A549 (cell line): Measurements from ENCODE around the gene PCBP4. TPM values are rescaled to one million over a fixed set of nuclear protein-coding genes. Genes with fewer than 3 reads are reported as not detected.

Experiments
- ATAC-seq, 2 experiments: fragments of 200-7000 bp in 1 of 2; fragments of >200 bp in 1 of 2; cut with Nextera tagmentation in 1 of 2; cut with Tn5 transposase in 1 of 2; 3 replicates each; pipeline versions ENCODE4 v1.8.0 to v1.9.1; 2018 to 2020; ENCODE audit warnings: mild to moderate bottlenecking in 1 of 2, moderate library complexity in 1 of 2
- CTCF ChIA-PET: fragments of 300-600 bp; sonication (Branson Sonifier 250); formaldehyde crosslinking; extraction: SDS; loops from one replicate; lab custom pipeline; 2021; ENCODE audit warnings: antibody characterized with exemption, inconsistent platforms; lab: Yijun Ruan, JAX
- POLR2A ChIA-PET: fragments of 350-600 bp; formaldehyde crosslinking; extraction: SDS; loops from one replicate; lab custom pipeline; 2021; ENCODE audit warnings: antibody characterized with exemption, inconsistent platforms; lab: Yijun Ruan, JAX
- DNase-seq, 2 experiments: peaks; one replicate each; pipeline versions ENCODE4 v3.0.0 to v3.0.0-alpha.2; 2011 to 2016; ENCODE audit warnings: low read depth in 1 of 2, low spot score in 1 of 2
- FAIRE-seq: peaks from 2 replicates; lab custom pipeline; 2011; peaks lifted over from hg19 to GRCh38; lab: Jason Lieb, UNC
- H3K27ac ChIP-seq, 2 experiments: fragments of >200 bp; sonication (Bioruptor Twin); formaldehyde crosslinking; 3 replicates each; pipeline ENCODE4 v1.5.1; 2016 to 2017
- H3K4me1 ChIP-seq: fragments of >200 bp; sonication (Bioruptor Twin); formaldehyde crosslinking; 3 replicates; pipeline ENCODE4 v1.6.1; 2016
- H3K4me2 ChIP-seq: fragments of >200 bp; sonication (Bioruptor Twin); formaldehyde crosslinking; 3 replicates; pipeline ENCODE4 v1.6.1; 2016
- H3K4me3 ChIP-seq: fragments of >200 bp; sonication (Bioruptor Twin); formaldehyde crosslinking; 3 replicates; pipeline ENCODE4 v1.5.1; 2016
- H3K9me3 ChIP-seq: fragments of >200 bp; sonication (Bioruptor Twin); formaldehyde crosslinking; 3 replicates; pipeline ENCODE4 v1.6.1; 2016
- BCL3 ChIP-seq: fragments of >200 bp; sonication (Bioruptor Twin); formaldehyde crosslinking; IDR thresholded peaks from 3 replicates; pipeline ENCODE4 v1.6.1; 2016
- CBX8 ChIP-seq: fragments of 200-600 bp; sonication (generic); IDR thresholded peaks from 2 replicates; pipeline ENCODE4 v1.6.1; 2016
- HDAC2 ChIP-seq: fragments of 200-600 bp; sonication (generic); IDR thresholded peaks from 2 replicates; pipeline ENCODE4 v1.6.1; 2016
- HES2 ChIP-seq: fragments of >200 bp; sonication (Bioruptor Twin); formaldehyde crosslinking; IDR thresholded peaks from 2 replicates; pipeline ENCODE4 v1.6.1; 2016
- HEYL ChIP-seq: fragments of 250-450 bp; sonication (Bioruptor Pico); IDR thresholded peaks from 2 replicates; pipeline ENCODE4 v1.8.0; 2021; ENCODE audit warnings: mild to moderate bottlenecking, moderate library complexity
- JUN ChIP-seq, 2 experiments: fragments of >200 bp; sonication (Bioruptor Twin); formaldehyde crosslinking; IDR thresholded peaks; 2 replicates in 1 of 2; 3 replicates in 1 of 2; pipeline ENCODE4 v1.6.1; 2016 to 2017
- KDM1A ChIP-seq: fragments of 200-600 bp; sonication (generic); IDR thresholded peaks from 2 replicates; pipeline ENCODE4 v1.6.1; 2016; ENCODE audit warnings: low read depth, mild to moderate bottlenecking
- MAZ ChIP-seq: fragments of 150-350 bp; IDR thresholded peaks from 2 replicates; pipeline ENCODE4 v1.6.1; 2014; ENCODE audit warnings: antibody characterized with exemption, low read depth, low read length, borderline replicate concordance
- NFE2L2 ChIP-seq: fragments of 150-350 bp; conservative IDR thresholded peaks from 2 replicates; pipeline ENCODE4 v1.6.1; 2014; ENCODE audit warnings: low read length
- PHF8 ChIP-seq: fragments of 200-600 bp; sonication (generic); IDR thresholded peaks from 2 replicates; pipeline ENCODE4 v1.6.1; 2016; ENCODE audit warnings: low read depth, mild to moderate bottlenecking, antibody characterized with exemption, moderate library complexity, borderline replicate concordance
- POLR2AphosphoS2 ChIP-seq: conservative IDR thresholded peaks from 2 replicates; pipeline ENCODE4 v1.6.1; 2012; ENCODE audit warnings: low read length, improper control_type of control experiment, inconsistent platforms
- RARB ChIP-seq: fragments of 250-450 bp; sonication (Bioruptor Pico); IDR thresholded peaks from 2 replicates; pipeline ENCODE4 v1.8.0; 2021; ENCODE audit warnings: mild to moderate bottlenecking, moderate library complexity
- RCOR1 ChIP-seq: fragments of 150-350 bp; IDR thresholded peaks from 2 replicates; pipeline ENCODE4 v1.6.1; 2014; ENCODE audit warnings: antibody characterized with exemption, low read length, low read depth
- REST ChIP-seq: fragments of 200-600 bp; sonication (generic); IDR thresholded peaks from 2 replicates; pipeline ENCODE4 v1.6.1; 2016; ENCODE audit warnings: antibody characterized with exemption, mild to moderate bottlenecking, moderate library complexity
- RNF2 ChIP-seq: fragments of 200-600 bp; sonication (generic); IDR thresholded peaks from 2 replicates; pipeline ENCODE4 v1.6.1; 2016; ENCODE audit warnings: low read depth, mild to moderate bottlenecking, antibody characterized with exemption, moderate library complexity, borderline replicate concordance
- TFCP2L1 ChIP-seq: fragments of 250-450 bp; sonication (Bioruptor Pico); IDR thresholded peaks from 2 replicates; pipeline ENCODE4 v1.5.0; 2021; ENCODE audit warnings: mild to moderate bottlenecking
- TP53 ChIP-seq: fragments of 250-450 bp; sonication (Bioruptor Pico); IDR thresholded peaks from 2 replicates; pipeline ENCODE4 v1.5.0; 2021; ENCODE audit warnings: mild to moderate bottlenecking, moderate library complexity
- ZNF302 ChIP-seq: fragments of 250-450 bp; sonication (Bioruptor Pico); IDR thresholded peaks from 2 replicates; pipeline ENCODE4 v1.9.0; 2021; ENCODE audit warnings: inconsistent platforms, mild to moderate bottlenecking, moderate library complexity
- ZSCAN20 ChIP-seq: fragments of 250-450 bp; sonication (Bioruptor Pico); IDR thresholded peaks from 2 replicates; pipeline ENCODE4 v1.8.0; 2022; ENCODE audit warnings: mild to moderate bottlenecking, moderate library complexity
- WGBS: methylation state at CpG from one replicate; pipeline ENCODE4 v1.1.6; 2017; ENCODE audit errors: missing lambda C conversion rate; 5-methylcytosine and 5-hydroxymethylcytosine counted together
- polyA plus RNA-seq, 4 experiments: library from polyadenylated mRNA; depleted of rRNA in 3 of 4; stranded (reverse); fragments of >200 nt; fragmentation: RNase III in 1 of 4; extraction: RNeasy Plus Mini Kit Qiagen cat#74134 plus additional on column Dnase treatment in 1 of 4; gene quantifications; 2 replicates in 3 of 4; 3 replicates in 1 of 4; pipeline ENCODE4 v1.2.3, GENCODE V29; 2011 to 2017

The PCBP4 gene
- polyA plus RNA-seq, 2 of the 4 experiments (the other 2 are of a cell fraction): 8.6 to 10.9 TPM

- H3K4me2 ChIP-seq: no peak overlapping the region
- no peak overlapping the region for H3K27ac ChIP-seq
- H3K4me1 ChIP-seq: peaks cover 8% of the 10 kb centered on the region; the same call in 2 of the 3 replicates
- DNase-seq: no peak
- 97% methylated on average over 6 of the region's 9 CpGs for WGBS
- no peak overlapping the region for H3K4me3 ChIP-seq
- no peak for FAIRE-seq
- TF ChIP-seq CBX8 (no peak), KDM1A (no peak), HES2 (no peak), RNF2 (no peak), BCL3 (no peak), MAZ (no peak), ZSCAN20 (no peak), TFCP2L1 (CRISPR knock-in tag) (no peak), RARB (CRISPR knock-in tag) (no peak)
- POLR2A ChIA-PET: no interaction called here
- ATAC-seq: no peak
- CTCF ChIA-PET: interaction anchor here (0.5 to 2.0 kb wide), 4 partner anchors 37 to 780 kb away, joined by 3 to 9 read pairs (median 3); partner anchors contain the start of genes ABHD14A and ABHD14B
- no peaks in the 10 kb centered on the region for H3K9me3 ChIP-seq
Measured at GRCh38 chr3:51937014-51937413, 30.2 kb downstream of the PCBP4 start.

- 93% methylated on average over 16 of the region's 25 CpGs for WGBS
- no peak for ATAC-seq
- Histone ChIP-seq H3K4me3 (no peak overlapping the region), H3K4me1 (peaks cover 8% of the 10 kb centered on the region; the same call in 2 of the 3 replicates), H3K9me3 (no peaks in the 10 kb centered on the region), H3K4me2 (no peak overlapping the region), H3K27ac (no peak overlapping the region)
- no peak for FAIRE-seq
- POLR2A ChIA-PET: no interaction called here
- no peak for TF ChIP-seq RCOR1
- CTCF ChIA-PET: interaction anchor here (0.5 to 0.6 kb wide), 2 partner anchors 37 to 779 kb away, joined by 3 to 4 read pairs; no protein-coding TSS in a partner anchor
- no peak for DNase-seq
Measured at GRCh38 chr3:51935886-51936755, 31.1 kb downstream of the PCBP4 start.

- POLR2A ChIA-PET: no interaction called here
- whole genome bisulfite sequencing: 92% methylated on average over 28 of the region's 28 CpGs
Measured at GRCh38 chr3:51934991-51935885, 32.0 kb downstream of the PCBP4 start.

More at GRCh38 chr3:51934991-51935885, 32.0 kb downstream of the PCBP4 start:
- no peaks in the 10 kb centered on the region for H3K9me3 ChIP-seq
- no peak for TF ChIP-seq HDAC2
- no peak for TF ChIP-seq ZNF302 (CRISPR knock-in tag)
- no peak for TF ChIP-seq REST
- no peak for TF ChIP-seq MAZ
- TF ChIP-seq HES2: no peak
- TF ChIP-seq NFE2L2: no peak
- TF ChIP-seq PHF8: no peak
- no peak for TF ChIP-seq CBX8
- TF ChIP-seq POLR2AphosphoS2: no peak
- TF ChIP-seq TP53 (CRISPR knock-in tag): no peak
- TF ChIP-seq JUN (IDR thresholded peaks at IDR 0.05): no peak
- no peak for TF ChIP-seq HEYL (CRISPR knock-in tag)
- H3K27ac ChIP-seq: no peak overlapping the region
- no peak for ATAC-seq
- peaks cover 3% of the 10 kb centered on the region; the same call in 2 of the 3 replicates for H3K4me1 ChIP-seq
- H3K4me3 ChIP-seq: no peak overlapping the region
- CTCF ChIA-PET: interaction anchor here (0.9 to 1.3 kb wide), 2 partner anchors 11 to 39 kb away, joined by 3 read pairs; partner anchors contain the start of gene ABHD14B
- FAIRE-seq: no peak
- no peak for DNase-seq
- H3K4me2 ChIP-seq: no peak overlapping the region
